GM23338 (cell line): ENCODE measurements around the gene TRIM44. TPM values are rescaled to one million over a fixed set of nuclear protein-coding genes. Genes with fewer than 3 reads are reported as not detected.
A peak's percentile ranks its signal among the peaks of the same experiment; 100 is the strongest.

ENCODE experiments used
- ATAC-seq: fragments of 200-7000 bp; cut with Tn5 transposase; 3 replicates; pipeline ENCODE4 v1.9.1; 2020
- DNase-seq: peaks from one replicate; pipeline ENCODE4 v3.0.0-alpha.2; 2015; ENCODE audit warnings: low spot score
- H2AFZ ChIP-seq: fragments of 200-600 bp; sonication (generic); 2 replicates; pipeline ENCODE4 v1.8.0; 2016; ENCODE audit warnings: antibody characterized with exemption, mild to moderate bottlenecking, moderate library complexity
- H3F3A ChIP-seq: fragments of 200-600 bp; sonication (generic); replicated peaks from 2 replicates; pipeline ENCODE4 v1.8.0; 2017; ENCODE audit warnings: antibody characterized with exemption, mixed run types, low read depth
- H3K27ac ChIP-seq: fragments of 200-600 bp; sonication (generic); 2 replicates; pipeline ENCODE4 v1.6.1; 2016; ENCODE audit warnings: low read depth
- H3K27me3 ChIP-seq: fragments of 200-600 bp; sonication (generic); 2 replicates; pipeline ENCODE4 v1.8.0; 2016; ENCODE audit warnings: mild to moderate bottlenecking, mixed run types, moderate library complexity; ENCODE audit not compliant: insufficient read depth
- H3K36me3 ChIP-seq: fragments of 200-600 bp; sonication (generic); 2 replicates; pipeline ENCODE4 v1.8.0; 2016; ENCODE audit warnings: mild to moderate bottlenecking; ENCODE audit not compliant: insufficient read depth
- H3K4me1 ChIP-seq: fragments of 200-600 bp; sonication (generic); 2 replicates; pipeline ENCODE4 v1.8.0; 2016; ENCODE audit warnings: mild to moderate bottlenecking, moderate library complexity; ENCODE audit not compliant: insufficient read depth
- H3K4me2 ChIP-seq: fragments of 200-600 bp; sonication (generic); 2 replicates; pipeline ENCODE4 v1.7.1; 2017; ENCODE audit warnings: mixed run types
- H3K4me3 ChIP-seq: fragments of 200-600 bp; sonication (generic); 2 replicates; pipeline ENCODE4 v1.6.1; 2016; ENCODE audit warnings: mixed run types
- H3K79me2 ChIP-seq: fragments of 200-600 bp; sonication (generic); replicated peaks from 2 replicates; pipeline ENCODE4 v1.8.0; 2017; ENCODE audit warnings: mild to moderate bottlenecking; ENCODE audit not compliant: insufficient read depth
- H3K9me2 ChIP-seq: fragments of 200-600 bp; sonication (generic); 2 replicates; pipeline ENCODE4 v1.8.0; 2017; ENCODE audit not compliant: insufficient read depth
- H4K20me1 ChIP-seq: fragments of 200-600 bp; sonication (generic); replicated peaks from 2 replicates; pipeline ENCODE4 v1.8.0; 2017; ENCODE audit warnings: mild to moderate bottlenecking; ENCODE audit not compliant: insufficient read depth
- H3K27ac Mint-ChIP-seq: 2 replicates; pipeline ENCODE4 v1.8.0; 2020; ENCODE audit warnings: inconsistent platforms, mild to moderate bottlenecking, moderate library complexity, mixed read lengths
- H3K27me3 Mint-ChIP-seq: 3 replicates; pipeline ENCODE4 v1.8.0; 2022; ENCODE audit warnings: low read depth, mild to moderate bottlenecking, moderate library complexity, mixed read lengths, inconsistent platforms; ENCODE audit not compliant: insufficient read depth, poor library complexity
- H3K36me3 Mint-ChIP-seq: 3 replicates; pipeline ENCODE4 v1.8.0; 2021; ENCODE audit warnings: low read depth, mild to moderate bottlenecking, inconsistent platforms, moderate library complexity, mixed read lengths
- H3K4me1 Mint-ChIP-seq: 3 replicates; pipeline ENCODE4 v1.8.0; 2020; ENCODE audit warnings: mild to moderate bottlenecking, inconsistent platforms, mixed read lengths
- H3K4me3 Mint-ChIP-seq: 3 replicates; pipeline ENCODE4 v1.8.0; 2021; ENCODE audit warnings: moderate library complexity, mild to moderate bottlenecking, inconsistent platforms, mixed read lengths
- H3K9me3 Mint-ChIP-seq: 3 replicates; pipeline ENCODE4 v1.8.0; 2020; ENCODE audit warnings: moderate library complexity, mild to moderate bottlenecking, inconsistent platforms, mixed read lengths
- EZH2 ChIP-seq: fragments of 200-600 bp; sonication (generic); IDR thresholded peaks from one replicate; pipeline ENCODE4 v1.8.0; 2017; ENCODE audit warnings: antibody characterized with exemption, mild to moderate bottlenecking, low read depth; ENCODE audit not compliant: unreplicated experiment
- EZH2phosphoT487 ChIP-seq: fragments of 200-600 bp; sonication (generic); IDR thresholded peaks from one replicate; pipeline ENCODE4 v1.8.1; 2018; ENCODE audit warnings: antibody characterized with exemption; ENCODE audit not compliant: unreplicated experiment
- NANOG ChIP-seq: IDR thresholded peaks from 2 replicates; pipeline ENCODE4 v1.6.1; 2016; ENCODE audit warnings: antibody characterized with exemption, borderline replicate concordance
- POLR2AphosphoS5 ChIP-seq: IDR thresholded peaks from 2 replicates; pipeline ENCODE4 v1.6.1; 2016; ENCODE audit warnings: antibody characterized with exemption, low read depth
- STAT1 ChIP-seq: IDR thresholded peaks from one replicate; pipeline ENCODE4 v1.6.1; 2016; ENCODE audit warnings: antibody characterized with exemption; ENCODE audit not compliant: unreplicated experiment
- ZNF331 ChIP-seq: fragments of 250-450 bp; sonication (Bioruptor Pico); IDR thresholded peaks from 2 replicates; pipeline ENCODE4 v1.5.0; 2020; ENCODE audit warnings: low read depth, mild to moderate bottlenecking, moderate library complexity
- ZNF462 ChIP-seq: fragments of 250-450 bp; sonication (Bioruptor Pico); IDR thresholded peaks from 2 replicates; pipeline ENCODE4 v1.5.0; 2020; ENCODE audit warnings: mild to moderate bottlenecking, moderate library complexity
- polyA plus RNA-seq: library from polyadenylated mRNA; unstranded; fragments of >200 nt; fragmentation: Nextera tagmentation; extraction: Ambion mirVana; gene quantifications from 2 replicates; pipeline ENCODE4 v1.2.1, GENCODE V29; 2016
- total RNA-seq: library from RNA; depleted of rRNA; stranded (reverse); fragments of >200 nt; shearing (Covaris generic); gene quantifications from 2 replicates; pipeline ENCODE4 v1.2.3, GENCODE V29; 2014

The TRIM44 gene
- total and polyA plus RNA-seq, 2 experiments from 2014 or later = 10.3 to 10.4 TPM

GRCh38 chr11:35662061-35662648 lies 420 bp upstream of the TRIM44 start (continued):
- TF ChIP-seq ZNF462 (CRISPR knock-in tag) = no peak
- TF ChIP-seq POLR2AphosphoS5 = no peak
- TF ChIP-seq EZH2 = no peak
- no peak for TF ChIP-seq NANOG

DNA sequence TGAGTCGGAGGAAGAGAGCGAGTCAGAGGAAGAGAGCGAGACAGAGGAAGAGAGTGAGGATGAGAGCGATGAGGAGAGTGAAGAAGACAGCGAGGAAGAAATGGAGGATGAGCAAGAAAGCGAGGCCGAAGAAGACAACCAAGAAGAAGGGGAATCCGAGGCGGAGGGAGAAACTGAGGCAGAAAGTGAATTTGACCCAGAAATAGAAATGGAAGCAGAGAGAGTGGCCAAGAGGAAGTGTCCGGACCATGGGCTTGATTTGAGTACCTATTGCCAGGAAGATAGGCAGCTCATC lies 780 bp downstream of the TRIM44 start:
- Histone ChIP-seq H3K27me3 (peaks cover 48% of the 10 kb centered on the region), H3K9me2 (peaks cover 9% of the 10 kb centered on the region), H3K27ac (no peak overlapping the region), H3K4me3 (peak overlapping the region; percentile 71), H3K36me3 (peaks cover 6% of the 10 kb centered on the region; the same call in 1 of the 2 replicates), H4K20me1 (no peaks in the 10 kb centered on the region), H3K4me2 (peak overlapping the region; percentile 90), H2AFZ (peak overlapping the region; percentile 98), H3K4me1 (peaks cover 10% of the 10 kb centered on the region), H3F3A (peaks cover 5% of the 10 kb centered on the region; the same call in 1 of the 2 replicates), H3K79me2 (peaks cover 50% of the 10 kb centered on the region)
- H3K4me3 Mint-ChIP-seq = peak overlapping the region; percentile 80
- H3K4me1 Mint-ChIP-seq = peaks cover 11% of the 10 kb centered on the region; the same call in 2 of the 3 replicates
- peaks cover 21% of the 10 kb centered on the region for H3K27me3 Mint-ChIP-seq
- peaks cover 42% of the 10 kb centered on the region for H3K9me3 Mint-ChIP-seq
- H3K27ac Mint-ChIP-seq = peak overlapping the region; percentile 1; the same call in 1 of the 2 replicates
- DNase-seq = no peak
- ATAC-seq = no peak
- peaks cover 49% of the 10 kb centered on the region for H3K36me3 Mint-ChIP-seq
- TF ChIP-seq EZH2phosphoT487 = no peak
- TF ChIP-seq ZNF331 (CRISPR knock-in tag) = no peak
- TF ChIP-seq STAT1 = no peak
